NK-92 treated with Interleukin-12 subunit alpha and Interleukin-12 subunit beta, amount 100 ng/mL, for 24 hours (cell line): ENCODE measurements around the gene COL15A1.

Experiments used
- DNase-seq: peaks from one replicate; lab custom pipeline; 2025; lab: John Stamatoyannopoulos, UW

COL15A1 gene

GRCh38 chr9:98949565-98949964 is 5.9 kb downstream of the COL15A1 start:
- DNase-seq, result no peak

DNA sequence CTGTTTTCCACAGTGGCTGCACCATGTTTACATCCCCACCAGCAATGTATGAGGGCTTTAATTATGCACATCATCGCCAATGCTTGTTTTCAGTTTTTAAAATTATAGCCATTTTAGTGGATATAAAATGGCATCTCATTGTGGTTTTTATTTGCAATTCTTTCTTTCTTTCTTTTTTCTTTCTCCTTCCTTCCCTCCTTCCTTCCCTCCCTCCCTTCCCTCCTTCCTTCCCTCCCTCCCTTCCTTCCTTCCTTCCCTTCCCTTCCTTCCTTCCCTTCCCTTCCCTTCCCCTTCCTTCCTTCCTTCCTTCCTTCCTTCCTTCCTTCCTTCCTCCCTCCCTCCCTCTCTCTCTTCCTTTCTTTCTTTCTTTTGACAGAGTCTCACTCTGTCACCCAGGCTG is 6.6 kb downstream of the COL15A1 start:
- no peak for DNase-seq

GRCh38 chr9:98951967-98952366 is 8.3 kb downstream of the COL15A1 start:
- DNase-seq, result no peak

- no peak for DNase-seq
Observed at GRCh38 chr9:98953581-98954243, 10.0 kb downstream of the COL15A1 start.

DNA sequence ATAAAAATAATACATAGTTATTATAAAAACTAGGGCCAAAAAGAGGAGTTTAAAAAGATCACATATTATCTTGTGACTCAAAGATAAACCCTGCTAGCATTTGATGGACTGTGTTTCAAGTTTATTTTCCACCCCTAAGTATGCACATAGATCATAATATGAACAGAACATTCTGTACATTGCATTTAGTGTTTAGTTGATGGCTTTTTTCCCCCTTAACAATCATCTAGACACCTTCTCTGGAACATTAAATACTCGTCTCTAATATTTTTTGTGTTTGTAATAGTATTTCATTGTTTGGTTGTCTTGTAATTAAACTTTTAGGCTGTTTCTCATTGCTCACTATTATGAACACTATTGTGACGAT is 10.5 kb downstream of the COL15A1 start:
- no peak for DNase-seq

GRCh38 chr9:98955259-98955658 is 11.6 kb downstream of the COL15A1 start:
- no peak for DNase-seq

GRCh38 chr9:98957826-98958225 is 14.1 kb downstream of the COL15A1 start:
- no peak for DNase-seq

- DNase-seq, result no peak
Observed at GRCh38 chr9:98958271-98958984, 14.7 kb downstream of the COL15A1 start.

GRCh38 chr9:98960409-98960808 is 16.7 kb downstream of the COL15A1 start:
- no peak for DNase-seq

DNA sequence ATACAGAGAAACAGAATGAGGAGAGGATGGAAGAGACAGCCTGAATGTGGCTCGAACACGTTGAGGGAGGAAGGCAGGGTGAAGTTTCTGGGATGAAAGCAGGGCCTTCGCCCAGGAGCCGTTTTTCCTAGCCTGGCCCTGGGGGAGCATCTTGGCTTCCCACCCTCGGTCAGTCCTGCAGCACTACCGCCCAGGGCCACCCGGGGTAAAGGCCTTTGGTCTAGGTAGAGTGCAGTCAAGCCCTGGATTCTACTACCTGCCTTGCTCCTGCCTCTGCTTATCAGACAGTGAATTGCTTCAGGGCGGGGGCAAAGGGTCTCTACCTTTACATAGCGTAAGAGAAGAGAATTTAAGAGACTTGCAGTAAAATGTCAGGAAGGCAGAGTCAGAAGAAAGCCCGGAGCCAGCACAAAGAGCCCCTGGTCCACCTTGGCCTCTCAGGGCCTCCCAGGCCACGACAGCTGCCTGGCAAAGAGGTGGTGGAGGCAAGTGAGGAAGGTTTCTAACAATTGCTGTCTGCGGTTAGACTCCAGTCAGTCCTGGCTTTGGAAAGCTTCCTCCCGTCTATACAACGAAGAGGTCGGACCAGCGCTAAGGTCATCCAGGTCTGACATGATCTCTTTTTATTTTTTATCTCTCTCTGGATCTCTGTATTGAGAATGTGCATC is 17.9 kb downstream of the COL15A1 start:
- no peak for DNase-seq

DNA sequence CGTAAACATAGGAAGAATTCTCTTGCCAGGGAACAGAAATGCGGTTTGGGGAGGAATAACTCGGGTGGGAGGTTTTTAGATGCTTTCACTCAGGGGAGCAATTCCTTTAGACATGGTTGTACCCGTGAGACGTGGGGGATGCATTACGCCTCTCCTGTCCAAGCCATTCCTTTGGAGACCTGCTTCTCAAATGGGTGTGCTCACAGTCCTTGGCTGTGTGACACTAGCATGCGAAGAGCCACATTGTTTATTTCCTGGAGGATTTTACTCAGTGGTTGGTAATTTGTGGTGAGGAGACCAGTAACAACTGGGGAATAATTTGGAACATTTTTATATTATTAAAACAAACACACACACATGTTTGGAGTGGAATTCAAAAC is 18.5 kb downstream of the COL15A1 start:
- DNase-seq, result no peak

DNA sequence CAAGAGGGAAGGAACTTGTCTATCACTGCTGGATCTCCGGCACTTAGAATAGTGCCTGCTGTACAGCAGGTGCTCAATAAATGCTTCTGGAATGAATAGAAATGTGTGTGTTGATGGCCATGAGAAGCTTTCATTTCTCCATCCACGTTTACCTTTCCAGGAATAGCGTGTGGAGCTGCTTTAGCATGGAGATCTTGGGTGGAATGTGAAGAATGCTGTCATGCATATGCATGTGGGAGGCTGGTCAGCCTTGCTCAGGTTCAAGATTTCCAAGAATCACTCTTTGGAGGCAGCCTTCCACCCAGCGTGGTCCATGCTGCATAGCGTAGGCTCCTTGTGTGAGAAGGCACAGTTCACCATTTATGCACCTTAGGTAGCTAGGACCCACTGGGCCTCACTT is 19.2 kb downstream of the COL15A1 start:
- no peak for DNase-seq

- DNase-seq, result no peak
Observed at GRCh38 chr9:98964201-98964600, 20.5 kb downstream of the COL15A1 start.

DNA sequence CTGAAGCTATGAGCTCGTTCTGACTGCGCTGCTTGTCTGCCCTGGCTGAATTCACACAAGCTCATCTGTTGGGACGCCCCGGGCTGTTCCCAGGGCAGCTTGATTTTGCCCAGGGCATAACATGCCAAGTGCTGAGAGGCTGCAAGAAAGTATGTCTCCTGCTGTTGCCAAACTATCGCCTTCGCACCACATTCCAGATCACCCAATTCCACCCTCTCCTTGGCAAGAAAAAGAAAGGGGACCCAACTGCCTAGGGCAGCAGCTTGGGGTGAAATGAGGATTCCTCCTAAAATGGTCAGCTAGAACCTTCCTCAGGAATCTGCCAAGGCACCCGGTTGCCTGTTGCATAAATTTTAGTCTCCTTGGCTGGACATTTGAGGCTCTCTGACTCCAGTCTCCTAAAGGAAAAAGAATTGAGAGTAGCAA is 21.2 kb downstream of the COL15A1 start:
- no peak for DNase-seq

DNA sequence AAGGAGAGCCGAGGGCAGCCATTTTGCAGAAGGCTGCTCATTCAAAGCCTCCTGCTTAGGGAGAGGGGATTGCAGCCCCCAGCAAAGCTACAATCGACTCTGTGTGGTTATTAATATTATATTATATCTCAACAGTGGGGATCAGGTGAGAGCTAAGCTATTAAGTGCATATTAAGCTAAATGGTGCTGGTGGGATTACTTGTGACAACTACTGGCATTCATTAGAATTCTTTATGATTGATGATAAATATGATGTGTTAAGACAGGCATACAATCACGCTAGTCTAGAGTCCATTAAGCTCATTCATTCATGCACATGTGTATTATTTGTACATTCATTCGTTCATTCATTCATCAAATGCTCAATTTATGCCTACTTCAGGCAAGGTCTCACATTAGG is 23.0 kb downstream of the COL15A1 start:
- DNase-seq, result no peak

- DNase-seq, result no peak
Observed at GRCh38 chr9:98967257-98967656, 23.6 kb downstream of the COL15A1 start.

- DNase-seq, result no peak
Observed at GRCh38 chr9:98967680-98968079, 24.0 kb downstream of the COL15A1 start.

DNA sequence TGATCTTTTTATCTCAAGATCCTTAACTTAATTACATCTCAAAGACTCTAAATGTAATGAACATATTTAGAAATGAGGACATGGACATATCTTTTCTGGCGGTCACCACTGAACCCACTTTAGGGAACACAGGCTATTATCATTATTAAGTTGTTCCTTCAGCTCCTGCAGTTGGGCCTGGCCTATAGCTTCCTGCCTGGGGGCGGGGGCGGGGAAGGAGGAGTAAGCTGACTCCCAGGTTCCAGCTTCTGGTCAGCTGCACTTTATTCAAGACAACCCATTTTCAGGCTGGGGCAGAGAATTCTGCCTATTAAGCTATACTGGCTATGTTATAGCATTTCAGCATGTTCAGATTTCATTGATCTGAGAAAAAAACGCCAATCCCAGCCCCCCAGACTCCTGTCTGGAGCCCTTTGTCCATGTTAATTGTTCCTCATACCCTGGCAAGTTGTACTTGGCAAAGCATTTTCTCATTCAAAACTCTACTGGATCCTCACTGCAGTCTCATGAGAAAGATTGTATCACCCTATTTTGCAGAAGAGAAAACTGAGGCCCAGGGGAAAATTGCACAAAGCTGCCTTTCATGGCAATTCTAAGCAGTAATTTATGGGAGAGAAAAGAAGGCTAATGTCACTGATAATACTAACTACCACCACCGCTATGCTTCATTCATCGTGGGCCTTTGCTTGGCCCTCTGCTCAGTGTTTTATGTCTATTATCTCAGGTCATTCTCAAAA is 25.1 kb downstream of the COL15A1 start:
- no peak for DNase-seq

- no peak for DNase-seq
Observed at GRCh38 chr9:98970532-98971041, 26.9 kb downstream of the COL15A1 start.

- no peak for DNase-seq
Observed at GRCh38 chr9:98971168-98971914, 27.6 kb downstream of the COL15A1 start.

- no peak for DNase-seq
Observed at GRCh38 chr9:98971915-98972223, 28.2 kb downstream of the COL15A1 start.

- DNase-seq, result no peak
Observed at GRCh38 chr9:98972716-98973115, 29.0 kb downstream of the COL15A1 start.
